A673 (cell line): ENCODE data around the gene TMPRSS7.

Experiments used
- EZH2 ChIP-seq: fragments of 200-600 bp; sonication (generic); IDR thresholded peaks from 2 replicates; pipeline ENCODE4 v1.6.1; 2017; ENCODE audit warnings: borderline replicate concordance, low read depth, mild to moderate bottlenecking, mixed read lengths, antibody characterized with exemption, low read length; ENCODE audit not compliant: poor library complexity, severe bottlenecking
- TF ChIP-seq, protein P1 (sequence below): fragments of 300-800, 200-600 bp; sonication (generic); conservative IDR thresholded peaks from 2 replicates; pipeline ENCODE4 v1.5.1; 2017; ENCODE audit warnings: low read depth, mild to moderate bottlenecking, antibody characterized with exemption, low read length, moderate library complexity, mixed read lengths

DNA sequence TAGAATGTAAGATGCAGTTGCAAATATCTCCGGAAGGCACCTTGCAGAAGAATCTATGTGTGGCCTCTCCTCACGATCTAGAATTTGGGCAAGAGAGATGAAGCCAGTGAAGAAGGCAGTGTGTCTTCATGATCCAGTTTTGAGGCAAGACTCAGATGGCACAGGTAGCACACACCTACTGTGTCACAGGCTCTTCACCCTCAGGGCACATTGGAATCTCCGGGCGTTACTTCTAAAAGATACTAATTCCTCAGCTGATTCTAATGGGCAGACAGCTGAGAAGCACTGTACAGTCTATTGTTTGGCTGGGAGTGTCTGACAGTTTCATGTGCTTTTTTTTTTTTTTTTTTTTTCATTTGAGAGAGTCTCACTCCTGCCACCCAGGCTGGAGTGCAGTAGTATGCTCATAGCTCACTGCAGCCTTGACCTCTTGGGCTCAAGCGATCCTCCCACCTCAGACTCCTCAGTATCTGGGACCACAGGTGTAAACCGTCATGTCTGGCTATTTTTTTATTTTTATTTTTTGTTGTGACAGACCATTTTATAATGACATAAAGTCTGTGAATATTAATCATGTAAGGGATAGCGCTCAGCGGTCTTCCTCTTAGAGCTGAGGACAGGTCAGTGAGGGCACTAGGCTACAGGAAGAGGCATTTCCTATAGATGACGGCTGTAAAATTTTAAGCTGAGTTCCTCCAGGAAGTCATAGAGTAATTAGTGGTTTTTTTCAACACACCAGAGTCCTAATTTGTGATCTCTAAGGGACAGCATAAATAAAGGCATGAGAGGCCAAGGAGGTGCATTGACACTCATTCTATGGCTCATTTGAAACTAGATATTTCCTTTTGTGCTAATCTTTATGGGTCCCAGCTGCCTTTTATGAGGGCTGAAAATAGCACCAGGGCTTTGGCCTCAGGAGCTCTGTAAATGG lies 55.7 kb downstream of the TMPRSS7 start:
- TF ChIP-seq EZH2 = no peak
- TF ChIP-seq, protein P1, sequence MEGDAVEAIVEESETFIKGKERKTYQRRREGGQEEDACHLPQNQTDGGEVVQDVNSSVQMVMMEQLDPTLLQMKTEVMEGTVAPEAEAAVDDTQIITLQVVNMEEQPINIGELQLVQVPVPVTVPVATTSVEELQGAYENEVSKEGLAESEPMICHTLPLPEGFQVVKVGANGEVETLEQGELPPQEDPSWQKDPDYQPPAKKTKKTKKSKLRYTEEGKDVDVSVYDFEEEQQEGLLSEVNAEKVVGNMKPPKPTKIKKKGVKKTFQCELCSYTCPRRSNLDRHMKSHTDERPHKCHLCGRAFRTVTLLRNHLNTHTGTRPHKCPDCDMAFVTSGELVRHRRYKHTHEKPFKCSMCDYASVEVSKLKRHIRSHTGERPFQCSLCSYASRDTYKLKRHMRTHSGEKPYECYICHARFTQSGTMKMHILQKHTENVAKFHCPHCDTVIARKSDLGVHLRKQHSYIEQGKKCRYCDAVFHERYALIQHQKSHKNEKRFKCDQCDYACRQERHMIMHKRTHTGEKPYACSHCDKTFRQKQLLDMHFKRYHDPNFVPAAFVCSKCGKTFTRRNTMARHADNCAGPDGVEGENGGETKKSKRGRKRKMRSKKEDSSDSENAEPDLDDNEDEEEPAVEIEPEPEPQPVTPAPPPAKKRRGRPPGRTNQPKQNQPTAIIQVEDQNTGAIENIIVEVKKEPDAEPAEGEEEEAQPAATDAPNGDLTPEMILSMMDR = no peak
